Uterus (tissue), 4 donors: ENCODE results near the gene FEZF2. TPM values are rescaled to one million over a fixed set of nuclear protein-coding genes. Genes with fewer than 3 reads are reported as not detected.

Experiments
- DNase-seq, 2 donors: peaks; one replicate each; pipeline ENCODE4 v3.0.0-alpha.2; 2019 to 2020
- H3K27ac ChIP-seq, 2 donors: fragments of 200-600 bp; sonication (generic); 1 replicate in 1 of 2; 2 replicates in 1 of 2; pipeline ENCODE4 v1.5.1; 2016 to 2018
- H3K27me3 ChIP-seq, 2 donors: fragments of 200-600 bp; sonication (generic); one replicate each; pipeline ENCODE4 v1.5.1; 2018 to 2019; ENCODE audit warnings: control low read depth in 1 of 2
- H3K36me3 ChIP-seq, 2 donors: fragments of 200-600 bp; sonication (generic); one replicate each; pipeline ENCODE4 v1.5.1; 2019; ENCODE audit warnings: control low read depth in 1 of 2
- H3K4me1 ChIP-seq, 2 donors: fragments of 200-600 bp; sonication (generic); one replicate each; pipeline ENCODE4 v1.5.1; 2018 to 2019; ENCODE audit warnings: control low read depth in 1 of 2
- H3K4me3 ChIP-seq, 2 donors: fragments of 200-600 bp; sonication (generic); 1 replicate in 1 of 2; 2 replicates in 1 of 2; pipeline ENCODE4 v1.5.1; 2018 to 2019; ENCODE audit warnings: mild to moderate bottlenecking in 1 of 2
- H3K9me3 ChIP-seq, 2 donors: fragments of 200-600 bp; sonication (generic); one replicate each; pipeline ENCODE4 v1.5.1; 2019; ENCODE audit warnings: control low read depth in 1 of 2
- POLR2A ChIP-seq, 2 donors: fragments of 450-650 bp; IDR thresholded peaks; one replicate each; pipeline ENCODE4 v1.6.1; 2016; ENCODE audit warnings: antibody characterized with exemption in 2 of 2, mild to moderate bottlenecking in 1 of 2, moderate library complexity in 1 of 2
- intact Hi-C: fragments of 100-400 bp; cut with DNase I; formaldehyde crosslinking; loops from one replicate; pipeline ENCODE4 v1.15.1; 2023; ENCODE audit warnings: low total_unique reads
- total RNA-seq, 4 donors: library from RNA; depleted of rRNA in 3 of 4; stranded (reverse); fragments of >200 nt in 3 of 4; gene quantifications; one replicate each; pipeline versions ENCODE4 v1.1.0 to v1.2.4, GENCODE V29; 2014 to 2023
- TF ChIP-seq, protein P1 (sequence below), 4 experiments: fragments of 200-600 bp in 2 of 4; fragments of 450-650 bp in 2 of 4; sonication (generic) in 2 of 4; IDR thresholded peaks; one replicate each; pipeline ENCODE4 v1.5.1; 2016 to 2019; ENCODE audit warnings: antibody characterized with exemption in 4 of 4, mild to moderate bottlenecking in 2 of 4, moderate library complexity in 1 of 4
- donor health status: DM: yes; HTN: yes; CAD: no.

Gene FEZF2
- total RNA-seq, 4 donors from 2014 or later: not detected

DNA sequence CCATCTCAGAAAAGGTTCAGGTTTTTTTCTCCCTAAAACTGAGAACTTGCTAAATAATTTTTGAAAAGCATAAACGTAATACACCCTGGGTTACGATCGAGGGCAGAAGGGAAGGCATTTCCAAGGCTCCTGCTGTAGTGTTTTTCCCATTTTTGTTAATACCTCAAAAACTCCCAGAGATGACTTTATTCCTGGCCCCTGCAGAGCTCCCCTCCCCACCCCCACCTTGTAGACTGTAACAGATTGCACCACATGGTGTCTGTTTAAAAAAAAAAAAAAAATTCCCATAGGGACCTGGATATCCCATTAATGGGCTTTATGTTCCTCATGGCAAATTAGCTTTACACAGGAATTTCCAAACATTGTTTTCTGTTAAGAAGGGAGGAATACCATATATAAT, 38.2 kb downstream of the FEZF2 start:
- intact Hi-C loops: no loop called here
- no peaks in the 10 kb centered on the region for H3K9me3 ChIP-seq

GRCh38 chr3:62332835-62333244, 40.5 kb downstream of the FEZF2 start:
- no peaks in the 10 kb centered on the region for H3K9me3 ChIP-seq
- H3K4me1 ChIP-seq: no peaks in the 10 kb centered on the region
- DNase-seq: no peak
- H3K27me3 ChIP-seq: no peaks in the 10 kb centered on the region
- intact Hi-C loops: no loop called here
- H3K36me3 ChIP-seq: no peaks in the 10 kb centered on the region
- H3K27ac ChIP-seq: no peak overlapping the region
- TF ChIP-seq POLR2A (IDR thresholded peaks at IDR 0.05): no peak
- TF ChIP-seq, protein P1, sequence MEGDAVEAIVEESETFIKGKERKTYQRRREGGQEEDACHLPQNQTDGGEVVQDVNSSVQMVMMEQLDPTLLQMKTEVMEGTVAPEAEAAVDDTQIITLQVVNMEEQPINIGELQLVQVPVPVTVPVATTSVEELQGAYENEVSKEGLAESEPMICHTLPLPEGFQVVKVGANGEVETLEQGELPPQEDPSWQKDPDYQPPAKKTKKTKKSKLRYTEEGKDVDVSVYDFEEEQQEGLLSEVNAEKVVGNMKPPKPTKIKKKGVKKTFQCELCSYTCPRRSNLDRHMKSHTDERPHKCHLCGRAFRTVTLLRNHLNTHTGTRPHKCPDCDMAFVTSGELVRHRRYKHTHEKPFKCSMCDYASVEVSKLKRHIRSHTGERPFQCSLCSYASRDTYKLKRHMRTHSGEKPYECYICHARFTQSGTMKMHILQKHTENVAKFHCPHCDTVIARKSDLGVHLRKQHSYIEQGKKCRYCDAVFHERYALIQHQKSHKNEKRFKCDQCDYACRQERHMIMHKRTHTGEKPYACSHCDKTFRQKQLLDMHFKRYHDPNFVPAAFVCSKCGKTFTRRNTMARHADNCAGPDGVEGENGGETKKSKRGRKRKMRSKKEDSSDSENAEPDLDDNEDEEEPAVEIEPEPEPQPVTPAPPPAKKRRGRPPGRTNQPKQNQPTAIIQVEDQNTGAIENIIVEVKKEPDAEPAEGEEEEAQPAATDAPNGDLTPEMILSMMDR (IDR thresholded peaks at IDR 0.05): peak in 2 of 4 experiments; percentile 11 to 29
- H3K4me3 ChIP-seq: no peak overlapping the region

More for the DNA sequence above, 38.2 kb downstream of the FEZF2 start:
- TF ChIP-seq POLR2A (IDR thresholded peaks at IDR 0.05): no peak
- TF ChIP-seq, protein P1 (IDR thresholded peaks at IDR 0.05): no peak
- Histone ChIP-seq H3K36me3 (no peaks in the 10 kb centered on the region), H3K27me3 (no peaks in the 10 kb centered on the region), H3K4me1 (no peaks in the 10 kb centered on the region), H3K4me3 (no peak overlapping the region), H3K27ac (no peak overlapping the region)
- DNase-seq: no peak

- Histone ChIP-seq H3K4me1 (no peaks in the 10 kb centered on the region), H3K27ac (no peak overlapping the region), H3K36me3 (no peaks in the 10 kb centered on the region), H3K4me3 (no peak overlapping the region), H3K27me3 (no peaks in the 10 kb centered on the region), H3K9me3 (no peaks in the 10 kb centered on the region)
- DNase-seq: no peak
- TF ChIP-seq, protein P1 (IDR thresholded peaks at IDR 0.05): no peak
- no peak for TF ChIP-seq POLR2A (IDR thresholded peaks at IDR 0.05)
- intact Hi-C loops: no loop called here
Observed at GRCh38 chr3:62332017-62332416, 41.3 kb downstream of the FEZF2 start.

- no peaks in the 10 kb centered on the region for H3K4me1 ChIP-seq
- DNase-seq: no peak
- no peaks in the 10 kb centered on the region for H3K9me3 ChIP-seq
- H3K27me3 ChIP-seq: no peaks in the 10 kb centered on the region
- TF ChIP-seq, protein P1 (IDR thresholded peaks at IDR 0.05): no peak
- no peak for TF ChIP-seq POLR2A (IDR thresholded peaks at IDR 0.05)
- H3K4me3 ChIP-seq: no peak overlapping the region
- H3K36me3 ChIP-seq: no peaks in the 10 kb centered on the region
- no peak overlapping the region for H3K27ac ChIP-seq
- intact Hi-C loops: no loop called here
Observed at GRCh38 chr3:62329971-62330370, 43.4 kb downstream of the FEZF2 start.

DNA sequence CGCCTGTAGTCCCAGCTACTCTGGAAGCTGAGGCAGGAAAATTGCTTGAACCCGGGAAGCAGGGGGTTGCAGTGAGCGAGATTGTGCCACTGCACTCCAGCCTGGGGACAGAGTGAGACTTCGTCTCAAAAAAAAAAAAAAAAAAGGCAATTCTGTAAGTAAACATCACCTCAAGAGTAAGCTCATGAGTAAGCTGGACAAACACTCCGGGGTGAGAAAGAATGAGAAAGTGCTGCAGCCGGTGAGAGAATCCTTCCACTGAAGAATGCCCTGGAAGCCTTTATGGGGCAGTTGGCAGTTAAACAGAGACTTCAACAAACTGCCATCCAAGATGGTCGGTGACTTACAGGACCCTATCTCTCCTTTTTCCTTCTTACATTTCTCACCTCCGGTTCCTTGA, 47.5 kb downstream of the FEZF2 start:
- H3K27ac ChIP-seq: no peak overlapping the region
- no peaks in the 10 kb centered on the region for H3K36me3 ChIP-seq
- no peak for DNase-seq
- H3K4me1 ChIP-seq: no peaks in the 10 kb centered on the region
- TF ChIP-seq POLR2A (IDR thresholded peaks at IDR 0.05): no peak
- TF ChIP-seq, protein P1 (IDR thresholded peaks at IDR 0.05): no peak
- no peaks in the 10 kb centered on the region for H3K27me3 ChIP-seq
- no peaks in the 10 kb centered on the region for H3K9me3 ChIP-seq
- intact Hi-C loops: no loop called here
- no peak overlapping the region for H3K4me3 ChIP-seq
